CD4-positive, alpha-beta T cell treated with Interleukin-17A for 4 hours (primary cell): ENCODE data around the gene SAMD14.
"Not testable (repeated sequence)": the region's sequence is repeated elsewhere in the genome, so short reads cannot be mapped to it uniquely, and the experiment has no call there.

Source experiments
- DNase-seq: peaks from one replicate; pipeline ENCODE4 v3.0.0-alpha.2; 2020; ENCODE audit warnings: mixed read lengths

SAMD14 gene

GRCh38 chr17:50072130-50072529 lies 57.8 kb downstream of the SAMD14 start:
- no peak for DNase-seq

- no peak for DNase-seq
These were observed 58.3 kb downstream of the SAMD14 start for GRCh38 chr17:50071692-50072091.

GRCh38 chr17:50070908-50071680 lies 58.9 kb downstream of the SAMD14 start:
- DNase-seq = no peak

GRCh38 chr17:50067996-50068395 lies 62.0 kb downstream of the SAMD14 start:
- DNase-seq = no peak

- DNase-seq = no peak
These were observed 63.0 kb downstream of the SAMD14 start for GRCh38 chr17:50066995-50067394.

GRCh38 chr17:50065056-50065455 lies 64.9 kb downstream of the SAMD14 start:
- no peak for DNase-seq

GRCh38 chr17:50064253-50065001 lies 65.5 kb downstream of the SAMD14 start:
- no peak for DNase-seq

- no peak for DNase-seq
These were observed 66.3 kb downstream of the SAMD14 start for GRCh38 chr17:50063561-50064252.

- DNase-seq = no peak
These were observed 67.4 kb downstream of the SAMD14 start for GRCh38 chr17:50062293-50063243.

- DNase-seq = not testable (repeated sequence)
These were observed 68.3 kb downstream of the SAMD14 start for GRCh38 chr17:50061713-50062045.

- DNase-seq = no peak
These were observed 68.8 kb downstream of the SAMD14 start for GRCh38 chr17:50060951-50061712.
